ENCODE measurements around the gene FAM53B. TPM values are rescaled to one million over a fixed set of nuclear protein-coding genes. Genes with fewer than 3 reads are reported as not detected.

FAM53B gene
- total RNA-seq, 4 donors from 2014 or later, result 60.8 to 84.8 (median 78.8) TPM

DNA sequence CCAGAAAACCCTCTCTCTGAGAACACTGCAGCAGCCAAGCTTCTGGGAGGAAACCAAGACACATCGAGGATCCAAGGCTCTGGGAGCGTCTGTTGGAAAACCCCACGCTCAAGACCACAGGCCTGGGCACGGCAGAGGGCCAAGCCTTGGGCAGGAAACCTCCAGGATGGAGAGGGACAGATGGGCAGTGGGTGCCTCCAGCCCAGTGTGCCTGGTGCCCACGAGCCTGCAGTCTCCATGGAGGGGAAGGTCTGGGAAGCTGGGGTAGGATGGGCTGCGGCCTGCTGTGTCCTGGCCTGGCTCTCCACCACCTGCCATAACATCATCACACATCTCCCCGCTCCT is 96.1 kb downstream of the FAM53B start:
- Histone ChIP-seq H3K36me3 (peaks cover 0 to 6% (median 0%) of the 10 kb centered on the region in 3 donors), H3K4me1 (peaks cover 5 to 100% (median 88%) of the 10 kb centered on the region in 4 donors), H3K4me3 (no peak overlapping the region), H3K9me3 (no peaks in the 10 kb centered on the region), H3K27ac (peak overlapping the region in 3 of 4 donors; percentile 82 to 91 (median 83)), H3K27me3 (no peaks in the 10 kb centered on the region)
- no peak for TF ChIP-seq POLR2A (IDR thresholded peaks at IDR 0.05)
- no peak for TF ChIP-seq EP300 (IDR thresholded peaks at IDR 0.05)
- no peak for DNase-seq (ENCODE audit: low spot score in 2 of 2)
- 52 to 63% methylated on average over 4 of the region's 7 CpGs for WGBS, 2 donors

- 45 to 60% methylated on average over 6 to 8 of the region's 9 CpGs for WGBS, 2 donors
- Histone ChIP-seq H3K27ac (peak overlapping the region; percentile 58 to 91 (median 82)), H3K27me3 (no peaks in the 10 kb centered on the region), H3K36me3 (peaks cover 0 to 6% (median 0%) of the 10 kb centered on the region in 3 donors), H3K4me3 (no peak overlapping the region), H3K9me3 (no peaks in the 10 kb centered on the region), H3K4me1 (peaks cover 5 to 100% (median 89%) of the 10 kb centered on the region in 4 donors)
- TF ChIP-seq, protein P1, sequence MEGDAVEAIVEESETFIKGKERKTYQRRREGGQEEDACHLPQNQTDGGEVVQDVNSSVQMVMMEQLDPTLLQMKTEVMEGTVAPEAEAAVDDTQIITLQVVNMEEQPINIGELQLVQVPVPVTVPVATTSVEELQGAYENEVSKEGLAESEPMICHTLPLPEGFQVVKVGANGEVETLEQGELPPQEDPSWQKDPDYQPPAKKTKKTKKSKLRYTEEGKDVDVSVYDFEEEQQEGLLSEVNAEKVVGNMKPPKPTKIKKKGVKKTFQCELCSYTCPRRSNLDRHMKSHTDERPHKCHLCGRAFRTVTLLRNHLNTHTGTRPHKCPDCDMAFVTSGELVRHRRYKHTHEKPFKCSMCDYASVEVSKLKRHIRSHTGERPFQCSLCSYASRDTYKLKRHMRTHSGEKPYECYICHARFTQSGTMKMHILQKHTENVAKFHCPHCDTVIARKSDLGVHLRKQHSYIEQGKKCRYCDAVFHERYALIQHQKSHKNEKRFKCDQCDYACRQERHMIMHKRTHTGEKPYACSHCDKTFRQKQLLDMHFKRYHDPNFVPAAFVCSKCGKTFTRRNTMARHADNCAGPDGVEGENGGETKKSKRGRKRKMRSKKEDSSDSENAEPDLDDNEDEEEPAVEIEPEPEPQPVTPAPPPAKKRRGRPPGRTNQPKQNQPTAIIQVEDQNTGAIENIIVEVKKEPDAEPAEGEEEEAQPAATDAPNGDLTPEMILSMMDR (IDR thresholded peaks at IDR 0.05), result peak in 3 of 5 experiments; percentile 18 to 51 (median 47)
- TF ChIP-seq POLR2A (IDR thresholded peaks at IDR 0.05) (no peak), EP300 (IDR thresholded peaks at IDR 0.05) (peak in 1 of 2 donors; percentile 71)
- DNase-seq (ENCODE audit: low spot score in 2 of 2), result peak; percentile 31 to 50
Measured at GRCh38 chr10:124647421-124648130, 96.6 kb downstream of the FAM53B start.

- no peaks in the 10 kb centered on the region for H3K9me3 ChIP-seq
- H3K4me1 ChIP-seq, result peaks cover 5 to 100% (median 92%) of the 10 kb centered on the region in 4 donors
- H3K27ac ChIP-seq, result peak overlapping the region; percentile 41 to 91 (median 82)
- no peaks in the 10 kb centered on the region for H3K27me3 ChIP-seq
- DNase-seq (ENCODE audit: low spot score in 2 of 2), result peak; percentile 82 to 86
- TF ChIP-seq EP300 (IDR thresholded peaks at IDR 0.05), result peak in 1 of 2 donors; percentile 77
- TF ChIP-seq POLR2A (IDR thresholded peaks at IDR 0.05), result no peak
- H3K4me3 ChIP-seq, result no peak overlapping the region
- no peaks in the 10 kb centered on the region for H3K36me3 ChIP-seq
- WGBS, 2 donors, result 55 to 57% methylated on average over 19 of the region's 19 CpGs
Measured at GRCh38 chr10:124646483-124647352, 97.5 kb downstream of the FAM53B start.

DNA sequence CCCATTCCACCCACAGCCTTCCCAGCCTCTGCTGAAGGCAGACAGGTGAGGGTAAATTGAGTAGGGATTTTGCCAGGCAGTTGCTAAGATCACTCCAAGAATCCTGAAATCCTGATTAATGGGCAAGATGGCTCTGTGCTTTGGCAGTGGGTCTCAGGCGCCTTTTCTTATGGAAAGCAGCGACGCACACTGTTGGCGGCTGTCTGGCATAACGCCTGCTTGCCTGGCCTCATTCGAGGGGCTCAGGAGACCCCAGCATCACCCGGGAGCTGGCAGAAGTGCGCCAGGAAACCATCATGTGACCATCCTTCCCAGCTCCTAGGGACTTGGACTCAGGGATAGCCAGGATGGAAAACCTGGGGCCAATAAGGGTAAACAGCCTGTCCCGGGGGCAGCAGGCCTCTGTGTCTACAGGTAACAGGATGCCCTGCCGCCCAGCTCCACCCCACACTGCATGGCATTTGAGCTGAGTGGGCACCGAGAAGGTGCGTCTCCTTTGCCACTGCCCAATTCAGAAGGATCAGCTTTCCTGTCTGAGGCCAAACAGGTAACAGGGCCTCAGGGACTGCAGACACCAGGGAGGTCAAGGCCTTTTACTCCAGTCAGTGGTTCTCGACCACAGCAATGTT is 98.6 kb downstream of the FAM53B start:
- Histone ChIP-seq H3K9me3 (no peaks in the 10 kb centered on the region), H3K36me3 (no peaks in the 10 kb centered on the region), H3K27ac (peak overlapping the region; percentile 41 to 91 (median 82)), H3K4me1 (peaks cover 5 to 100% (median 94%) of the 10 kb centered on the region in 4 donors), H3K4me3 (no peak overlapping the region), H3K27me3 (no peaks in the 10 kb centered on the region)
- WGBS, 2 donors, result 80 to 81% methylated on average over 12 to 13 of the region's 13 CpGs
- TF ChIP-seq POLR2A (IDR thresholded peaks at IDR 0.05), result no peak
- TF ChIP-seq EP300 (IDR thresholded peaks at IDR 0.05), result no peak
- TF ChIP-seq, protein P1 (IDR thresholded peaks at IDR 0.05), result no peak
- DNase-seq (ENCODE audit: low spot score in 2 of 2), result no peak

GRCh38 chr10:124644771-124645415 is 99.3 kb downstream of the FAM53B start:
- peaks cover 5 to 100% (median 97%) of the 10 kb centered on the region in 4 donors for H3K4me1 ChIP-seq
- no peaks in the 10 kb centered on the region for H3K27me3 ChIP-seq
- peak overlapping the region; percentile 15 to 91 (median 62) for H3K27ac ChIP-seq
- H3K4me3 ChIP-seq, result no peak overlapping the region
- no peaks in the 10 kb centered on the region for H3K36me3 ChIP-seq
- TF ChIP-seq, protein P1 (IDR thresholded peaks at IDR 0.05), result no peak
- TF ChIP-seq EP300 (IDR thresholded peaks at IDR 0.05) (no peak), POLR2A (IDR thresholded peaks at IDR 0.05) (no peak)
- no peaks in the 10 kb centered on the region for H3K9me3 ChIP-seq
- no peak for DNase-seq (ENCODE audit: low spot score in 2 of 2)
- 93% methylated on average over 9 to 10 of the region's 10 CpGs for WGBS, 2 donors

Data from tibial nerve (tissue), 4 donors.